Measurements from ENCODE around the gene HHAT.

HHAT gene

DNA sequence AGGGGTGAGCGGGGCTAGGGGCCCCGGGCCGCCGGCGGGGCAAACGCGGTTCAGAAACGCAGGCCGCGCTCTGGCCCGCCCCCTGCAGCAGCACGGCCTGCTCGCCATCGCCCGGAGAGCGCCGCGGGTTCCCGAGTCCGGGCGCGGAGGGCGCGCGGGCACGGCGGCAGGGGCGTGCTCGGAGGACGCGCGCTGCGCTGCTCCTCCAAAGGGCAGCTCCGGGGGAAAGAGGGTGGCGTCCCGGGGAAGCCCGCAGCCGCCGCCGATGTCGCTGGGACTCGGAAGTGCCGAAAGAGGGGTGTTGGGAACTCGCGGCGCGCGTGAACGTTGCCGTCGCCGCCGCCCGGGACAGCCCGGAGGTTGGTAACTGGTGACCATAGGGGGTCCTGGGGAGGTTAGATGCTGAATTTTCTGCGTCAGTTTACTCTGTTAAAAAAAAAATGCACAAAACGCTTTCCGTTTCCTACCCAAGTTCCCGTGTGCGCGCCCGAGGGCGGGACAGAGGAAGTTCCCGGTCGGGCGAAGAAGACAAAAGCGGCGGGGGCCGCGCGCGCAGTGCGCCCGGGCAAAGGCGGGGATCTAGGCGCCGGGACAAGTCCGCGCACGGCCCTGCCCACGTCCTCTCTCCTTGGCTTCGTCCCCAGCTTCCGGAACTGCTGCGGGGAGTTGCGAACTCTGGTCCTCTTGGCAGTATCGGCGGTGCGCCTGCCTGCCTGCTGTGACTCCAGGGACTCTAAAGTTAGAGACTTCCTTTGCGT is at the start of gene HHAT:
HHAT (plus strand) TSS at position 157 of the 758 bp plus-strand sequence. CDS start 20,074 bp downstream, outside the sequence.
- no peak for FAIRE-seq

DNA sequence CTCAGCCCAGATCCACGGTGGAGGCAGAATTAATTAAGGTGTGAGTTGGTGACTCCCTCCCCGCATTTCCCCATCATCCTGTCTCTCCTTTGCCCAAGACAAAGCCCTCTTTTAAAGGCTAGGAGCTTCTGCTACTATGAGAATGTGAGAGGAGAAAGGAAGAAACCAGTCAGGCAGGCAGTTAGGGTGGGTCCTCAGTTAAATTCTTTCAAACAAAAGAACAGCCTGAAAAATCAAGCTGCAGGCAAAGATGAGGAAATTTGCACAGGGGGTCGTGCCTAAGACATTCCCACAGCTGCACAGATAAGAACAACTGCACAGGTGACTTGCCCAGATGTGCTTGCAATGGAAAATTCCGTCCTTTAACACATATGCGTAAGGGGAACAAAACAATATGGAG is 48.5 kb upstream of the HHAT start:
- FAIRE-seq = no peak

DNA sequence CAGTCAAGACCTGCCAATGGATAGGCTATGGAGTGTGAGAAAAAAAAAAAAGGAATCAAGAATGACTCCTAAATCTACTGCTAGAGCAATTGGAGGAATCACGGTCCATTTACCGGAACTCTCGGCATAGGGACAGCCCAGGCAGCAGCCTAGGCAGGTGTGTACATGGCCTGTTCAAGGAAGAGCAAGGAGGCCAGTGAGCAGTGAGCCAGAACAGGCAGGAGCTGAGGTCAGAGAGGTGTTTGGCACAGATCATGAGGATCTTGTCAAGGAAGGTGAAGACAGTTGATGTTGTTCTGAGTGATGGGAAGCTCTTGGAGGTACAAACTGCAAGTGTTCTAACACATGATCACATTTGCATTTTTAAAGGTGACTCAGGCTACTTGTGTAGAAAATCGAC is 40.6 kb upstream of the HHAT start:
- no peak for FAIRE-seq

DNA sequence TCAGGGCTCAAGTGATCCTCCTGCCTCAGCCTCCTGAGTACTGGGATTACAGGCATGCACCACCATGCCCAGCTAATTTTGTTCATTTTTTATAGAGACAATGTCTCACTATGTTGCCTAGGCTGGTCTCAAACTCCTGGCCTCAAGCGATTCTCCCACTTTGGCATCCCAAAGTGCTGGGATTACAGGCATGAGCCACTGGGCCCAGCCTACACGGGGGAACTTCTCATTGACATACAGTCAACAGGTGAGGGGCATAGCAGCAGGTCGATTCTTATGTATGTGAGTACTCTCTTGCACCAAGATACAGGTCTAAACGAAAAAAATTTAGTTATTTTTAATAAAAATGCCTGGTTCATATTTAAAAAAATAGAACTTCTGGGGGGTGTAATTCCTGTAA is 39.5 kb upstream of the HHAT start:
- FAIRE-seq = no peak

DNA sequence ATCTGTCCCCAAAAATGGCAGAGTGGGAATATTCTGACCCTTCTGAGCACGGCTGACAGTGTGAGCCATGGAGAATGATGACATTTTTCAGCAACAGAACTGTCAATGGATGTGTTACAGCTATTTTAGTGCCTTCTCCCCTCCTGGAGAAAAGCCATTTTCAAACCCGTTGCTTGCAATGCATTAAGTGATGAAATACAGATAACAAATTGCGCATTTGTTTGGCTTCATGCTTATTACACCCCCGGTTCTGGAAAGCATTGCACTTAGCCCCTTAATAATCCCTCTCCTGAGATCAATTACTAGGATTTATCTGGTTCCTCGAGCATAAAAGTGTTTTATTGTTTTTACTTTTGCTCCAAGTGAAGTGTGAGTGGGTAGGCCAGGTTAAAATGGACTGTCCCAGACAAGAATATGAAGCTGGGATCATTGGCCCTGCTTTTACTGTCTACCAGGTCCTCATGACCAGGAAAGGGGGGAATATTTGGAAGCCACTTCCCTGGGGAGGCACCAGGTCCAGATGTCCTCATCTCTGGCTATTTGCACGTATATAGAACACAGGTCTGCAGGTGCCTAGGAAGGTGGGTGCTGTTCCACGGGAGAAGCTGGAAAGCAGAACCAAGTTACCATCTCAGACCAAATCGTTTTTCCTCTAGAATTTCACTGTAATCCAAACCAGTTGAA is 37.5 kb upstream of the HHAT start:
- no peak for FAIRE-seq

DNA sequence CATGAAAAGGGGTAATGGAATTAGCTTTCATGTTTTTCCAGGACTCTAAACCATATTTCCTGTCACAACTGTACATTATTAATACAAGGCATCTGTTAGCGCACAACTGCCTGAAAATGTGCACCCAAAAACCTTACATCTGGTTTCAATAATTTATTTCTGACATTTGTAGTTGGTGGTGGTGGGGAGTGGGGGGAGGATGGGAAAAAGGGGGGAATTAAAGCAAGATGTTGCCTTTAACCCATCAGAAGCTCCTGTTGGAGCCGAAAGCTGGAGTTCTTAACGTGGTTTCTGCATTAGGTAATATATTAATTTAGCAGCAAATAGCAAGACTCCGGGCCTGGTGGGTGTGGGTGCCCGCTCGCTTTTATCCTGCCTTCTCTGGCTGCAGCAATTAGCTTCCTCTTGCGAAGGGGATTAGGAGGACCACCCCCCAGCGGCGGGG is 36.9 kb upstream of the HHAT start:
- FAIRE-seq = no peak

DNA sequence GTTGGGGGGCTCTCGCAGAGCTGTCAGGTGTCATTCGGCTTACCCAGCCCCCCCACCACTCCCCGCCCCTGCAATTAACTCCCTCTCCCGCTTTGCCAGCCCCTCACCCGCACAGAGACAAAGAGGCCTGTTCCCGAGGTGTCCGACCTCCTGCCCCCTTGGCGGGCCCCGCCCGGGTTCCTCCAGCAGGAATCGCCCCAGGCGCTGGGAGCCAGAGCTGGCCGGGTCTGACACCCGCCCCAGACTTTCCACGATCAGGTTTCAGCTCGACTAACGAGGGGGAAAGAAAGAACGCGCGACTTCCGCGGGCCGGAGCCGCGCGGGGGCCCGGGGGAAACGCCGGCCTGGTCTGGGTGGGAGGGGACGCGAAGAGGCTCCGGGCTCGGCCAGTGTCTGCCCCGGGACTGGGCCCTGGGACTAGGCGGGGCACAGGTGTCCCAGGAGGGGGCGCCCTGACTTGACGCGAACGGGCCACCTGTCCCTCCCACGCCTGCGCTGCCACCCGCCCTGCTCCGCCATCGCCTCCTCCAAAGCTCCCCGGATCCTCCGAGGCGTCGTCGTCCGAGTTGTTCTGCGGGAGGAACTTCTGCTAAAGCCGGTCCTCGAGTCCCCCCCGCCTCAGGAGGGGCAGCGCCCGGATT is 36.4 kb upstream of the HHAT start:
- no peak for FAIRE-seq

DNA sequence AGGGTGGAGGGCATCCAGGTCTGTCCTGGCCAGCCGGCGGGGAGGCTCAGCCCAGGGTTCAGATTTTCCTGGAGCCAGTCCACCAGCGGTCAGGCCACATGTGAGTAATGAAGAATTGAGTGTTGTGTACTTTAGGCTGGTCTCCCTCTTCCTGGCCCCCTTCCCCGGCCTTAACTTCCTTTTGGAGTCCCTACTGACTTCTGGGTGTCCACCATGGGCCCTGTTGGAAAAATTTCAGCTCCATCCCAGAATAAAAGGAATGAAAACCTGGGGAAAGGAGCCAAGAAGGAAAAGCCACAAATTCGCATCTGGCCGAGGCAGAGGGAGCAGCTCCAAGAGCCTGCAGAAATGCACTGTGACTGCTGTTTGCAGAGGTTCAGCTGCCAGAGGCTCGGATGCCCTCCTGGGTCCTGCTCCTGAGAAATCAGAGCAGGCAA is 35.5 kb upstream of the HHAT start:
- no peak for FAIRE-seq

DNA sequence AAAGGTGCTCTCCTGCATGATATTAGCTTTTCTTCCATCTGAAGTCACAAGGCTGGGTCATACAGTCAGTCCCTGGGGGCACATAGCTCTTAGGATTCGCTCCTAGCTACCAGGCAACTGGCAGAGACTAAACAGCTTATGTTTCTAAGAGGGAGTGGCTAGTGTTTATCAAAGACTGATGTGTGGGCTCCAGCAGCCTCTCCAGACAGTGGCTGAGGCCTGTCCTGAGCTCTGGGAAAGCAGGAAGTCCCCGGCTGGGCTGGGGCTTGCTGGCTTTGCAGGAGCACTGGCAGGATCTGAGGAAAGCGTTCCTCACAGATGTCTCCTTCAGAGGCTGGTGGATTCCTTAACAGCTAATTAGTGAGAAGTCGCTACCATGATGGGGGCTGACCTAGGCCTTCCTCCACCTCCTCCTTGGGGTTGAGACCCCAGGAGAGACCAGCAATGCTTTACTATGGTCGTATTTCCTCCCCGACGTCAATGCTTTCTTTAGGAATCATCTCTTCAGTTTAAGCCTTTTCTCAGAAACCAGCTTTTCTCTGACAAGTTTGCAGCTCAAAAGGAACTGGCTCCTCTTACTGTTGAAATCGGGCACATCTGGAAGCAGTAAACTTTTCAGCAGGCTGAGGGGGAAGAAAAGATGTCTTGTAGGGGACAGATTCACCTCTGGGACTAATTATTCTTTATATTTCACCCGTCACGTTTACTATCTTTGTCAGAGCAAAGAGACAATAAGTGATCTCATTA is 33.5 kb upstream of the HHAT start:
- no peak for FAIRE-seq

DNA sequence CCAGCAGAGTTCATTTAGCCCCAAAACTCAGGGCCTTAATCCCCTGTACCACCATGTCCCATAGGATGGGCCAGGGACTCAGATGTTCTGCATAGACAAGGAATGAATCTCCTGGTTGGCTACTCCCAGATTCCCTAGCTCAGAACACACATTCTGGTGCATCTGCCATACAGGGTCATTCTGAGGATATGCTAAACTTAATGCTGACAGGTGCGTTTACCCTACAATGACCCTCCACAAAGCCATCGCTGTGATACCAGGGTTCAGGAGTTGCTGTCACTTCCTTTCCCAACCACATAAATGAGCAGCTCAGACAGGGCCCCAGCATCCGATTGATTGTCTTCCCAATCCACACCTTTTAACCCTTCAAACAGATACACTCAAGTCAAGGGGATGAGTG is 32.0 kb upstream of the HHAT start:
- FAIRE-seq = no peak

DNA sequence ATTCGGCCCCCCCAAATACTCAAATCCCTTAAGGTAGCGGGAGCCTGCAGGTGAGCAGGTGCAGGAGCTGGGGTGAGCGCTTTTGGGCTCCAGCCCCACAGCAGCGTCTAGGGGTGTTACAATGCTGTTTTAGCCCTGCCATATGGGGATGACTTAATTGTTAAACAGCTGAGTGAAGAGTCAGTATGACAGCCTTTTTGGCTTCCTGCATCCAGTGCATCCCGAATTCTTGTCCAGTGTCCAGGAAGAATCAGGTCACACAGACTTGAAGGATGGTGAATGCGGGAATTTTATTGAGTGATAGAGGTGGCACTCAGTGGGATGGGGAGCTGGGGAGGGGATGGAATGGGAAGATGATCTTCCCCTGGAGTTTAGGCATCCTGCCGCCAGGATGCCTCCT is 30.4 kb upstream of the HHAT start:
- FAIRE-seq = no peak

DNA sequence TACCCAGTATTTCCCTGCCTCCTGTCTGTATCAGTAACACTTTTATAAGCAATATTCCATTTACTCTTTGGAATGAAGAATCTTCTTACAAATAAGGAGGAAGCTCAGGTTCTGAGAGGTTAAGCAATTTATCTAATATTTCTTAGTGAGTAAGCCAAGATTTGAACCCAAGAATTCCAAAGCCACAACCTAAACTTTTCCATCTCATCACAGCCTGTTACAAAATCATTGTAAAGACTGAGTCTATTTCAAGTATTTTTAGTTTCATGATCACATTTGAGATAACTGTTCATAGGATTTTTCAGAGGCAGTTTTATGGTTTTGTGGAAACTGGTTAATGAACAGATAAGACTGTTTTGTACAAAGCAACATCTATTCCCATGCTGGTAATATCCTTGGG is 29.8 kb upstream of the HHAT start:
- FAIRE-seq = no peak

DNA sequence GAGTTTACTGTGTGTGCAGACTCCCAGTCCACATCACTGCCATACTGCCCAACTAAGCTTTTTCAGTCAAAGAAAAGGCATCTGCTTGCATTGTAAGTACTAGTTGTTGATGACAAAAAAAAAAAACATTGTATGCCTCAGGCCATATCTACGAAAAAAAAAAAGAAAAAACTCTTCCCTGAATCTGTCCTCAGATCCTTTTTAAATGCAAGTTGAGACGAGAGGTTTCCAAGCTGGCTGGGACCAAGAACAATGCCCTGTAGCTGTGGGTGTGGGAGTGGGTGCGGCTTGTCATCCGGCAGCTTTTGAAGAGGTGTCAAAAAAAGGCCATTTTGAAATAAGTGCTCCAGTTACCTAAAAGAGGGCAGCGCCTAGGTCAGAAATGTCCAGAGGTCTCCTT is 29.2 kb upstream of the HHAT start:
- no peak for FAIRE-seq

DNA sequence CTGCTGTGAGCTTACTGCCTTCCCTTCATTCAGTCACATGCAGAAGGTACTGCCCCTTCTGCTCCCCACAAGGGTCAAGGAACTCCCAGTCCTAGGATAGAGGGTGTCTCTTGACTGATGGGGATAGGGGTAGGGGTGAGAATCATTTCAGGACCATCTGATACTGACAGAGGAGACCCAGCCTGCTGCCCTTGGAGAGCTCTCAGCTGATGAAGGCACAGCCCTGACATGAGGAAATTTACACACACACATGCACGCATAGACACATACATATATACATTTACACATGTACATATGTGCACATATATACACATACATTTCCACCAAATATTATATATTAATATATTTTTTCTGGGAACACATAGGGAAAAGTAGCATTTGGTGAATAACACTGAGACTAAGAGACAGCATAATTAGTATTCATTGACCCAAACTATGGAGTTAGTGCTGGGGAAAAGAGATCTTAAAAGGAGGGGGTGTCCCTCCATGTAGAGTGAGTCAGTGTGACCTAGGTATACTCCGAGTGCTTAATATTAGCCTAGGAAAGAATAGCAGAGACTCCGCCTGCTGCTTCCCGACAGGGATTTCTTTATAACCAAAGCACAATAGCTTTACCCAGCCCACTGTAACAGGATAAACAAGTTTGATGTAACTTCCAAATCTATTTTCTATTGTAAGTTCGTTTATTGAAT is 27.6 kb upstream of the HHAT start:
- FAIRE-seq = no peak

DNA sequence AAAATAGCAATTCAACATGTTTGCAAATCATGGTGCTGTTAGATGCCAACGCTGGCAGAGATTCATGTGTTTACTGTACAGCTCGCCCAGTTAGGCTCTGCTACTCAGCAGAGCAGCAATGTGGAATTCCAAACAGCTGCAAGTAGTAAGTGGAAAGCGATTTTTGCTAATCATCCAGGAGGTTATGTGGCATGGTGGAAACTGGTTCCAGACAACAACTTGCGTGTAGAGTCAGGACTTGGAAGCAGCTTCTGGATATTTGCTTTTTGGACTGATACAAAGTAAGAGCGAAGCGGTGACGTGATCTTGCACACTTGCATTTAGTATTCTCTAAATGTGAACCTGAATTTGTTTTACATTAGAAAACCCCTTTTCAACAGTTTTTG is 27.1 kb upstream of the HHAT start:
- FAIRE-seq = no peak

DNA sequence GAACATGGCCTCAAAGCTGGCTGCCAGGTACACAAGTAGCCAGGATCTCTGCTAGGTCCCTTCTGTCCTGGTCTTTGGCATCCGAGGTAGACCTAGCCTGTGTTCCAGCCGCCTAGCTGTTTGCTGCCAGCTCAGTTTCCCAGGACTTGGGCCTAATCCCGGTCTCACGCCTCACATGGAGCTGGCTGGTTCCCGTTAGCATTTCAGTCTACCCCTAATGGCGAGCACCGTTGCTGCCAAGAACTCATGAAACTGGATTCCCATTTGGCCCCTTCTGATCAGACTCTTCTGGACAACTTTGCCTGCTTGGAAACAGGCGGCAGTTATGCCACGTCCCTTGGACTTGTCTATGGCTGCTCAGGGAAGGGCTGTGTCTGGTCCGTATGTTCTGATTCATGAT is 26.2 kb upstream of the HHAT start:
- no peak for FAIRE-seq

DNA sequence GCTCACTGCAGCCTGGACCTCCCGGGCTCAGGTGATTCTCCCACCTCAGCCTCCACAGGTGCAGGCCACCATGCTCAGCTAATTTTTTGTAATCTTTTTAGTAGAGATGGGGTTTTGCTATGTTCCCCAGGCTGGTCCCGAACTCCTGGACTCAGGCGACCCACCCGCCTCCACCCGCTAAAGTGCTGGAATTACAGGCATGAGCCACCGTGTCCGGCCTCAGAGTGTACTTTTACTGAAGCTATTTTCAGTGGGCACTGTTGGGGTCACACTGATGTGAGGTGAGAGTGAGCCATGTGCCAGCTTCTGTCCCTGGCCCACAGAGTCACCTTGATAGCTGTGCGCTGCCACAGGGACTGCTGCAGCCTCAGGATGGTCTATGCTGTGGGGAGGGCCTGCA is 25.3 kb upstream of the HHAT start:
- no peak for FAIRE-seq

DNA sequence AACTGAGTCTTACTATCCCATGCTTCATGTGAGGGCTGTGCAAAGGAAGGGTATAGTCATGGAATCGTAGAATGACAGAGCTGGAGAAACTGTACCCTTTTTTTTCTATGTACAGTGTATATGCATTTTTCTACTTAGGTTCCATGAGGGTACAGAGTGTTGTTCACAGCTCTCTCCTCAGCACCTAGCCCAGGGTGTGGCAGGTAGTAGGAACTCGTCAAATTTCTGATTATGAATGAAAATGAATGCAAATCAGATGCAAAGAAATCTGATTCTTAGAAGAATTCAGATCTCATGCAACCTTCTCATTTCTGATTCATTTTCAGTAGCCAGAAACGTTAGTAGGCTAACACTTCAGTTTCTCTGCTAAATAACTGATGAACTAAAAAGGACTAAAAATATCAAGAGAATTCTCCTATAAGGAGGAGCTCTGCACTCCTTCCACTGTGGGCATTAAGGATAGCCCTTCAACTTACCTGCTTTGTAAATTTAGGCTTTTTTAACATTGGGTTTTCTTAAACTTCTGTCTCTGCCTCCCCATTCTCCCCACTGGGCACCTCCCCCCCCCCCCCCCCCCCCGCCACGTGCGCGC is 18.0 kb upstream of the HHAT start:
- no peak for FAIRE-seq

DNA sequence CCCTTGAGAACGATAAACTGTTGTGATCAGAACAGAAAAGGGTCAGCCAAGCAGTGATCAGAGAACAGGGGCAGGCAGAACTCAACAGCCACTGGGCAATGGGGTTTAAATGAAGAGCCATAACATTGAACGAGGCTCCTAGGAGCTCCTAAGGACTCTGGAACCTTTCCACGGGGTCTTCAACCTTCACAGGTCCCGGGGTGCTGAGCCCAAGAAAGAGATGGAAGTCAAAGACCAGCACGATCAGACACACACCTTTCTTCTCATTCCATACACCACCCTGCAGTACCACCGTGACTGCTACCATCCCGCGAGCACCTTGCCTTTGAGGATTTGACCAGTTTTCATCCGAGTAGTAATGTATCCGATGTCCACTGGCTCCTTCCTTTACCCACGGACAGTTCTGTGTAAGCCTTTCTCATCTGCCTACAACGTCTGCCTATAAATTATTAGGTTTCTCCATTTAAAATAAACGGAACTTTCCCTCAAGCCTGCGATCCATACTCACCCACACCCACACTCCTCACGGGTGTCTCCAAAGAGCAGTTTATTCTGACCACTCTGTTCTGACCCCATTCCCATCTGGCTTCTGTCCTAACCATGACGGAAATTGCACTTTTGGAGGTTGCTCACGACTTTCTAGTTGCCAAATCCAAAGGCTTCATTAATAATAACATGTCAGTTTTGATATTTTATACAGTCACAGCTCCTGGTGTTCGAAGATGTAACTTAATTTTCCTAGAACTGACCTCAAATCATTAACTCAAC is 16.8 kb upstream of the HHAT start:
- FAIRE-seq = no peak

DNA sequence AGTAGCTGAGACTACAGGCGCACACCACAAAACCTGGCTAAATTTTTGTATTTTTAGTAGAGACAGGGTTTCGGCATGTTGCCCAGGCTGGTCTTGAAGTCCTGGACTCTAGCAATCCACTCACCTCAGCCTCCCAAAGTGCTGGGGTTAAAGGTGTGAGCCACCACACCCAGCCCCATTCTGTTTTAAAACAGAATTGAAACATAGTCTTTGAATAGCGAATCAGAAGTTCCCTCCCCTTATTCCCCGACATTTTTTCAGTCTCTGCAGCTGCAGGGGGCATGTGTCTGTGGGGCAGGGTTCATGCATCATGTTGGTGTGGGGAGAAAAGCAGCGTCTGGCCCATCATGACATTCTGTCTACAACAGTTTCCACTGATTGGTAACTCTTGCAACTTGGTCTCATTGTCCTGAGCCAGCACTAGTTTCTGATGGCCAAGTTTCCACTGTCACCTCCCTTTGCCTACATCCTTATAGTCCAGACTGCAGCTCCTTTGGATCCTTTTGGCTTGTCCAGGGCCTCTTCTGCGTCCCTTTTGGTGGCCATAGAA is 15.6 kb upstream of the HHAT start:
- no peak for FAIRE-seq

DNA sequence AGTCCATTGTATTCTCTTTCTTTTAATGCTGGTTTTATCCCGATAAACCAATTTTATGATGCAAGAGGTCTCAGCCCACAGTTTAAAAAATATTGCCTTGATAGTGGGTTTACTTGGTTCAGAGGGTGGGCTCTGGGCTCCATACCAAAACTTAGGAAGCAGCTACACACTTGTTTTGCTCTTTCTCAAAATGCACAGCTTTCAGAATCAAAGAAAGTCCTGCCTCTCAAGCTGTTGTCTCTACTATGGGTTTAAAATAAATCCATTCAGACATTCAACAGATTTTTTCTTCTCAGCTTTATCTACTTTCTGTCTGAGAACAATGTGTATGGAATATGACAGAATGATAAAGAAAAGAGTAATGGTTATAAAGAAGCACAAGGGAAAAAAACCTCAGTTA is 14.8 kb upstream of the HHAT start:
- no peak for FAIRE-seq

Data from A204.1 (cell line).